Osteoblast (primary cell): Measurements from ENCODE around the gene TSPAN2. TPM values are rescaled to one million over a fixed set of nuclear protein-coding genes. Genes with fewer than 3 reads are reported as not detected.
A peak's percentile ranks its signal among the peaks of the same experiment; 100 is the strongest.

ENCODE experiments used
- DNase-seq: peaks from one replicate; pipeline ENCODE4 v3.0.0; 2011; ENCODE audit warnings: low spot score, mixed read lengths; ENCODE audit not compliant: insufficient read length; ENCODE audit errors: missing footprints
- H2AFZ ChIP-seq: 2 replicates; pipeline ENCODE4 v1.6.0; 2011; ENCODE audit warnings: mild to moderate bottlenecking, low read length
- H3K27ac ChIP-seq: 2 replicates; pipeline ENCODE4 v1.5.1; 2011; ENCODE audit warnings: mild to moderate bottlenecking, low read depth, low read length, moderate library complexity
- H3K27me3 ChIP-seq: 2 replicates; pipeline ENCODE4 v1.6.0; 2012; ENCODE audit warnings: mild to moderate bottlenecking, control low read depth, inconsistent platforms, low read length, moderate library complexity; ENCODE audit not compliant: insufficient read depth
- H3K36me3 ChIP-seq: 2 replicates; pipeline ENCODE4 v1.5.1; 2011; ENCODE audit warnings: mild to moderate bottlenecking, low read length, control low read depth, moderate library complexity; ENCODE audit not compliant: insufficient read depth
- H3K4me1 ChIP-seq: 2 replicates; pipeline ENCODE4 v1.5.1; 2011; ENCODE audit warnings: mild to moderate bottlenecking, low read length, control low read depth, moderate library complexity; ENCODE audit not compliant: insufficient read depth
- H3K4me2 ChIP-seq: 2 replicates; pipeline ENCODE4 v1.6.0; 2011; ENCODE audit warnings: mild to moderate bottlenecking, low read length; ENCODE audit not compliant: insufficient read depth
- H3K4me3 ChIP-seq: fragments of 200-600 bp; sonication (generic); 3 replicates; pipeline ENCODE4 v1.5.1; 2012; ENCODE audit warnings: mild to moderate bottlenecking, low read length, inconsistent platforms; ENCODE audit not compliant: insufficient read depth
- H3K79me2 ChIP-seq: 2 replicates; pipeline ENCODE4 v1.6.0; 2012; ENCODE audit warnings: mild to moderate bottlenecking, low read length, control low read depth, inconsistent platforms; ENCODE audit not compliant: insufficient read depth
- H3K9me3 ChIP-seq: 2 replicates; pipeline ENCODE4 v1.5.1; 2011; ENCODE audit warnings: low read depth, low read length, control low read depth
- H4K20me1 ChIP-seq: 2 replicates; pipeline ENCODE4 v1.6.0; 2012; ENCODE audit warnings: mild to moderate bottlenecking, low read length, control low read depth; ENCODE audit not compliant: insufficient read depth
- CTCF ChIP-seq: IDR thresholded peaks from 2 replicates; pipeline ENCODE4 v1.5.1; 2011; ENCODE audit warnings: mild to moderate bottlenecking, low read depth, low read length, moderate library complexity; ENCODE audit errors: extremely low read depth
- total RNA-seq: library from RNA; depleted of rRNA; stranded (reverse); fragments of >200 nt; gene quantifications from 2 replicates; pipeline ENCODE4 v1.2.3, GENCODE V29; 2012

TSPAN2 gene
- total RNA-seq, 1 donor = 1.4 TPM

GRCh38 chr1:115116512-115116911 is 27.2 kb upstream of the TSPAN2 start:
- no peak for DNase-seq
- H3K9me3 ChIP-seq = peaks cover under 1% of the 10 kb centered on the region
- H3K27ac ChIP-seq = no peak overlapping the region
- H4K20me1 ChIP-seq = no peaks in the 10 kb centered on the region
- TF ChIP-seq CTCF = no peak
- peaks cover 32% of the 10 kb centered on the region for H3K4me1 ChIP-seq
- H3K4me2 ChIP-seq = no peak overlapping the region
- no peaks in the 10 kb centered on the region for H3K79me2 ChIP-seq
- H3K36me3 ChIP-seq = no peaks in the 10 kb centered on the region
- no peaks in the 10 kb centered on the region for H3K27me3 ChIP-seq
- no peak overlapping the region for H2AFZ ChIP-seq
- H3K4me3 ChIP-seq = no peak overlapping the region

- Histone ChIP-seq H4K20me1 (no peaks in the 10 kb centered on the region), H3K36me3 (no peaks in the 10 kb centered on the region), H3K27ac (peak overlapping the region; percentile 57), H3K4me2 (no peak overlapping the region), H3K27me3 (no peaks in the 10 kb centered on the region), H3K79me2 (no peaks in the 10 kb centered on the region), H3K4me1 (peaks cover 32% of the 10 kb centered on the region), H3K4me3 (no peak overlapping the region), H3K9me3 (no peaks in the 10 kb centered on the region), H2AFZ (peak overlapping the region; percentile 53)
- TF ChIP-seq CTCF = no peak
- peak; percentile 77 for DNase-seq
These were observed 26.3 kb upstream of the TSPAN2 start for GRCh38 chr1:115115521-115116161.

GRCh38 chr1:115114308-115114707 is 25.0 kb upstream of the TSPAN2 start:
- Histone ChIP-seq H4K20me1 (no peaks in the 10 kb centered on the region), H3K4me3 (no peak overlapping the region), H2AFZ (peak overlapping the region; percentile 79), H3K4me2 (peak overlapping the region; percentile 46), H3K36me3 (no peaks in the 10 kb centered on the region), H3K4me1 (peaks cover 32% of the 10 kb centered on the region), H3K79me2 (no peaks in the 10 kb centered on the region), H3K27me3 (no peaks in the 10 kb centered on the region), H3K27ac (peak overlapping the region; percentile 65), H3K9me3 (no peaks in the 10 kb centered on the region)
- no peak for TF ChIP-seq CTCF
- no peak for DNase-seq

GRCh38 chr1:115113766-115114165 is 24.5 kb upstream of the TSPAN2 start:
- H3K36me3 ChIP-seq = no peaks in the 10 kb centered on the region
- no peaks in the 10 kb centered on the region for H3K9me3 ChIP-seq
- no peaks in the 10 kb centered on the region for H3K27me3 ChIP-seq
- H3K4me1 ChIP-seq = peaks cover 32% of the 10 kb centered on the region
- DNase-seq = peak; percentile 82
- H2AFZ ChIP-seq = peak overlapping the region; percentile 79
- no peaks in the 10 kb centered on the region for H4K20me1 ChIP-seq
- no peak overlapping the region for H3K4me3 ChIP-seq
- TF ChIP-seq CTCF = no peak
- peak overlapping the region; percentile 65 for H3K27ac ChIP-seq
- no peaks in the 10 kb centered on the region for H3K79me2 ChIP-seq
- H3K4me2 ChIP-seq = peak overlapping the region; percentile 46
